Osteocyte (in vitro differentiated cells): Measurements from ENCODE around the gene KCNQ2. TPM values are rescaled to one million over a fixed set of nuclear protein-coding genes. Genes with fewer than 3 reads are reported as not detected.

Source experiments
- DNase-seq: peaks from one replicate; pipeline ENCODE4 v3.0.0; 2021; ENCODE audit warnings: mixed read lengths; ENCODE audit not compliant: unreplicated experiment; ENCODE audit errors: extremely low spot score
- H3K27ac Mint-ChIP-seq: one replicate; pipeline ENCODE4 v1.8.0; 2021; ENCODE audit warnings: mild to moderate bottlenecking, mixed read lengths; ENCODE audit not compliant: unreplicated experiment
- H3K27me3 Mint-ChIP-seq: one replicate; pipeline ENCODE4 v1.8.0; 2021; ENCODE audit warnings: mixed read lengths; ENCODE audit not compliant: unreplicated experiment
- H3K36me3 Mint-ChIP-seq: one replicate; pipeline ENCODE4 v1.8.0; 2021; ENCODE audit warnings: mixed read lengths; ENCODE audit not compliant: unreplicated experiment
- H3K4me1 Mint-ChIP-seq: one replicate; pipeline ENCODE4 v1.8.0; 2021; ENCODE audit warnings: mixed read lengths; ENCODE audit not compliant: unreplicated experiment
- H3K4me3 Mint-ChIP-seq: one replicate; pipeline ENCODE4 v1.8.0; 2021; ENCODE audit warnings: mild to moderate bottlenecking, moderate library complexity, mixed read lengths; ENCODE audit not compliant: unreplicated experiment
- H3K9me3 Mint-ChIP-seq: one replicate; pipeline ENCODE4 v1.8.0; 2021; ENCODE audit warnings: mixed read lengths; ENCODE audit not compliant: unreplicated experiment
- total RNA-seq: library from RNA; stranded (reverse); gene quantifications from 2 replicates; pipeline ENCODE4 v1.2.1, GENCODE V29; 2021
- TF ChIP-seq, protein P1 (sequence below): fragments of 200-600 bp; sonication (generic); IDR thresholded peaks from 2 replicates; pipeline ENCODE4 v1.5.0; 2021; ENCODE audit warnings: antibody characterized with exemption, mild to moderate bottlenecking, moderate library complexity

KCNQ2 gene
- total RNA-seq, 1 donor from 2014 or later, result not detected

DNA sequence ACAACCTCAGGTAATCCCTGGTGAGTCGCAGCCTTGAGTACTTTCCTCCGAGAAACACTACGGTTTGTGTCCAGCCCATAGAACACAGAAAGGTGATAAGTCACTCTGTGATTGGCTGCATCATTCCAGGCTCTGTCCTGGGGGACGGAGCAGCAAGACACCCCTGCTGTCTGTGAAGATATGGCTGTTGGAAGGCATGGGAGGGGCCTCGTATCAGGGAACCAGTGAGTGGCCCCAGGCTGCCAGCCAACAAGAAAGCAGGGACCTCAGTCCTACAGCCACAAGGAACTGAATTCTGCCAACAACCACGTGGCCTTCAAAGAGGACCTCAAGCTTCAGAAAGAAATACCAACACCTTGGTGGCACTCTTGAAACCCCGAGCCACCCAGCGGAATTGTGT, 32.8 kb upstream of the KCNQ2 start:
- Mint-ChIP-seq H3K27ac (no peak overlapping the region), H3K9me3 (peaks cover 5% of the 10 kb centered on the region), H3K36me3 (no peaks in the 10 kb centered on the region), H3K4me3 (no peak overlapping the region), H3K4me1 (no peaks in the 10 kb centered on the region), H3K27me3 (peaks cover 34% of the 10 kb centered on the region)
- no peak for DNase-seq
- TF ChIP-seq, protein P1, sequence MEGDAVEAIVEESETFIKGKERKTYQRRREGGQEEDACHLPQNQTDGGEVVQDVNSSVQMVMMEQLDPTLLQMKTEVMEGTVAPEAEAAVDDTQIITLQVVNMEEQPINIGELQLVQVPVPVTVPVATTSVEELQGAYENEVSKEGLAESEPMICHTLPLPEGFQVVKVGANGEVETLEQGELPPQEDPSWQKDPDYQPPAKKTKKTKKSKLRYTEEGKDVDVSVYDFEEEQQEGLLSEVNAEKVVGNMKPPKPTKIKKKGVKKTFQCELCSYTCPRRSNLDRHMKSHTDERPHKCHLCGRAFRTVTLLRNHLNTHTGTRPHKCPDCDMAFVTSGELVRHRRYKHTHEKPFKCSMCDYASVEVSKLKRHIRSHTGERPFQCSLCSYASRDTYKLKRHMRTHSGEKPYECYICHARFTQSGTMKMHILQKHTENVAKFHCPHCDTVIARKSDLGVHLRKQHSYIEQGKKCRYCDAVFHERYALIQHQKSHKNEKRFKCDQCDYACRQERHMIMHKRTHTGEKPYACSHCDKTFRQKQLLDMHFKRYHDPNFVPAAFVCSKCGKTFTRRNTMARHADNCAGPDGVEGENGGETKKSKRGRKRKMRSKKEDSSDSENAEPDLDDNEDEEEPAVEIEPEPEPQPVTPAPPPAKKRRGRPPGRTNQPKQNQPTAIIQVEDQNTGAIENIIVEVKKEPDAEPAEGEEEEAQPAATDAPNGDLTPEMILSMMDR, result no peak

DNA sequence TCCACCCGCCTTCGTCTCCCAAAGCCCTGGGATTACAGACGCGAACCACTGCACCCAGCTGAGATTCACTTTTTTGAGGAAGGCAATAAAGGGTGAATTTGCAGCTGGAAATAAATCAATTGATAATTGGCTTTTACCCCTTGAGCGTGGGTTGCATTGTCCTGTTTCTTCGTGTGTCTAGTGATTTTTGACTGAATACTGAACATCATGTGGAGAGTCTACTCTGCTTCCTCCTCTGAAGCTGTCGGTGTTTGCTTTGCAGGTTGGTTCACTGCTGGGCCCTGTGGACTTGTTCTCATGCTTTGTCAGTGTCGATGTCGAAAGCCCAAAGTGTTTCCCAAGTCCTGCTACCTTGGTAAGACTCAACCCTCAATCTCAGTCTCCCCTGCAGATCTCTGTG, 32.2 kb upstream of the KCNQ2 start:
- H3K9me3 Mint-ChIP-seq, result peaks cover 5% of the 10 kb centered on the region
- H3K4me1 Mint-ChIP-seq, result no peaks in the 10 kb centered on the region
- H3K36me3 Mint-ChIP-seq, result no peaks in the 10 kb centered on the region
- no peak for DNase-seq
- H3K27ac Mint-ChIP-seq, result no peak overlapping the region
- no peak overlapping the region for H3K4me3 Mint-ChIP-seq
- TF ChIP-seq, protein P1, result no peak
- peaks cover 28% of the 10 kb centered on the region for H3K27me3 Mint-ChIP-seq

DNA sequence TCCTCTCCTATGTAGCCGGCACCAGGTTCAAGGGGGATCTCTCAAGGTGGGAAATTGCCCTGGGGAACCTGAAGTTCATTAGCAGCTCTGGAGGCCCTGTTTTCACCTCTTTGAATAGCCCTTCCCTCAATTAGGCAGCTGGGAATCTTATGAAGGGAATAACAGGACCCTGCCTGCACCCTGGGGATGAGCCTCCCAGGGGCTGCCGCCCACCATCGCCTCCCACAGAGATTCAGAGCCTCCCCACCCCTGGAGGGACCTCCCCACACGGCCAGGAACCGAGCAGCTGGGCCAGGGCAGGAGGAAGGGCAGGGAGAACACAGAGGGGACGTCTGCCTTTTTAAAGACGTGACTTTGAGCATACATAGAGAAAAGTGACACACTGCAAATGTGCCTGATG, 31.1 kb upstream of the KCNQ2 start:
- DNase-seq, result no peak
- Mint-ChIP-seq H3K4me1 (no peaks in the 10 kb centered on the region), H3K27ac (no peak overlapping the region), H3K4me3 (no peak overlapping the region), H3K27me3 (peaks cover 22% of the 10 kb centered on the region), H3K36me3 (no peaks in the 10 kb centered on the region), H3K9me3 (peaks cover 5% of the 10 kb centered on the region)
- TF ChIP-seq, protein P1, result no peak

DNA sequence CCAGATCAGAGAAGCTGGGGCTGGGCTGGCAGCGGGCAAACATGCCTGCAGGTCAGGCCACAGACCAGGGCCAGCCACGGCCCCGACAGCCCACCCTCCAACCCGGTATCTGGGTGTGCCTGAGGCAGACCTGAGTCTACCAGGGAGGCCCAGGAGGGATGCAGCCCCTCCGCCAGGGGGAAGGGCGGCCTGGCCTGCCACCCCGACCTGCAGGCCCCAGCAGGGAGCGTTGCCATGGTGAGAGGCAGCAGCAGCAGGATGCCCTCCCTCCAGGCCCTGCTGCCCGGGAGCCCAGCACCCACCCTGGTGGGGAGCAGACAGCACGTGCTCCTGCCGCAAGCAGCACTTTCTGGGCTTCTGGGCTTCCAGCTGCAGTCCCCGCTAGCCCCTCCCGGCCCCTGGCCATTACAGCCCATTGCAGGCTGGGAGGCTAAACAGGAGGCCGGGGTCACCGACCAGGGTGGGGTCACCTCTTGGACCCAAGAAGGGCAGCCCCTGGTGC, 30.3 kb upstream of the KCNQ2 start:
- H3K27ac Mint-ChIP-seq, result no peak overlapping the region
- TF ChIP-seq, protein P1, result no peak
- H3K4me1 Mint-ChIP-seq, result no peaks in the 10 kb centered on the region
- DNase-seq, result no peak
- peaks cover 16% of the 10 kb centered on the region for H3K27me3 Mint-ChIP-seq
- H3K4me3 Mint-ChIP-seq, result no peak overlapping the region
- peaks cover 5% of the 10 kb centered on the region for H3K9me3 Mint-ChIP-seq
- no peaks in the 10 kb centered on the region for H3K36me3 Mint-ChIP-seq

DNA sequence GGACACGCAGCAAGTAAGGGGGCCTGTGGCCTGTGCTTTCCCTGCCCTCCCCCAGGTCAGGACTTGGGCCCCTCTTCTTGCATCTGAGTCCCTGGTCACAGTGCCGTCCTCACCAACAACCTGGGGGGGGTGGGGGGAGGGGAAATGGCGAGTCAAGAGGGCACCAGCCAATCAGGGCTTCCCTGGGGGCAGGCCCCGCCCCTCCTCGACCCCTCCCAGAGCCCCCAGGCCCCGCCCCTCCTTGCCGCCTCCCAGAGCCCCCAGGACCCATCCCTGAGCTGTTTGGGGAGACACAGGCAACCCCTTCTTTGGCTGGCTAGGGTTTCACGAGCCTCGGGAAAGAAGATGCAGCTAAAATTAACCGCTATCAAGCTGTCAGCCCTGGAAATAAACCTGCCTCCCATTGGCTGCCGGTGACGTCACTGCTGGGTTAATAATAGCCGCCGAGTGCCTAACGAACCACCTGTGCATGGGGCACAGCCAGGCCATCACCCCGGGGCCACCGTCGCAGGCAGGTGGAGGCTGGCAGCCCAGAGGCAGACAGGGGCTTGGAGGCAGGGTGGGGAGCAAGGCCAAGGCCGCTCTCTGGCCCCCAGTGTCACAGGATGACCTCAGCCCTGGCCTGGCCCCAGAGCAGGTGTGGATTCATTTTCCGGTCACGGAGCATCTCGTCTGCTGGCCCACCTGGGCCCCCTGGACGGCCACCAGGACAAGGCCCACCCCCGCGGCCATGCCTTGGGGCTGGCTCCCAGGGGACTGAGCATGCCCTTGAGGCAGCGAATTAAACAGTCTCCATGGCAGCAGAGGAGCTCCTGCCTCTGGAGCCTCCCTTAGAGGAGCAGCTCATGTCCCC, 29.6 kb upstream of the KCNQ2 start:
- H3K4me3 Mint-ChIP-seq, result no peak overlapping the region
- no peak for DNase-seq
- TF ChIP-seq, protein P1, result no peak
- H3K27me3 Mint-ChIP-seq, result peaks cover 16% of the 10 kb centered on the region
- no peaks in the 10 kb centered on the region for H3K36me3 Mint-ChIP-seq
- peaks cover 5% of the 10 kb centered on the region for H3K9me3 Mint-ChIP-seq
- H3K27ac Mint-ChIP-seq, result no peak overlapping the region
- H3K4me1 Mint-ChIP-seq, result no peaks in the 10 kb centered on the region
